ENCODE results near the gene GABBR2.

GRCh38 chr9:98709968-98710965 lies 1.5 kb upstream of the GABBR2 start:
- no peak for TF ChIP-seq CTCF (IDR thresholded peaks at IDR 0.05)
- TF ChIP-seq EZH2 (IDR thresholded peaks at IDR 0.05; ENCODE audit: borderline replicate concordance, insufficient read depth, low read depth, low read length, poor library complexity, severe bottlenecking), result no peak

Data from B cell (primary cell).